ENCODE data around the gene ANXA2.

- TF ChIP-seq CTCF (conservative IDR thresholded peaks at IDR 0.05; ENCODE audit: low read depth in 2 of 2) (no peak), EZH2 (IDR thresholded peaks at IDR 0.05; ENCODE audit: low read depth, unreplicated experiment) (no peak), ZNF331 (CRISPR knock-in tag; IDR thresholded peaks at IDR 0.05; ENCODE audit: low read depth) (no peak), POLR2AphosphoS5 (IDR thresholded peaks at IDR 0.05; ENCODE audit: low read depth) (no peak), CREB1 (CRISPR knock-in tag; IDR thresholded peaks at IDR 0.05; ENCODE audit: low read depth) (no peak), JUNB (IDR thresholded peaks at IDR 0.05; ENCODE audit: unreplicated experiment) (no peak), EZH2phosphoT487 (IDR thresholded peaks at IDR 0.05; ENCODE audit: unreplicated experiment) (no peak), STAT1 (IDR thresholded peaks at IDR 0.05; ENCODE audit: unreplicated experiment) (no peak), NANOG (IDR thresholded peaks at IDR 0.05; ENCODE audit: borderline replicate concordance) (no peak)
- TF ChIP-seq, protein P1, sequence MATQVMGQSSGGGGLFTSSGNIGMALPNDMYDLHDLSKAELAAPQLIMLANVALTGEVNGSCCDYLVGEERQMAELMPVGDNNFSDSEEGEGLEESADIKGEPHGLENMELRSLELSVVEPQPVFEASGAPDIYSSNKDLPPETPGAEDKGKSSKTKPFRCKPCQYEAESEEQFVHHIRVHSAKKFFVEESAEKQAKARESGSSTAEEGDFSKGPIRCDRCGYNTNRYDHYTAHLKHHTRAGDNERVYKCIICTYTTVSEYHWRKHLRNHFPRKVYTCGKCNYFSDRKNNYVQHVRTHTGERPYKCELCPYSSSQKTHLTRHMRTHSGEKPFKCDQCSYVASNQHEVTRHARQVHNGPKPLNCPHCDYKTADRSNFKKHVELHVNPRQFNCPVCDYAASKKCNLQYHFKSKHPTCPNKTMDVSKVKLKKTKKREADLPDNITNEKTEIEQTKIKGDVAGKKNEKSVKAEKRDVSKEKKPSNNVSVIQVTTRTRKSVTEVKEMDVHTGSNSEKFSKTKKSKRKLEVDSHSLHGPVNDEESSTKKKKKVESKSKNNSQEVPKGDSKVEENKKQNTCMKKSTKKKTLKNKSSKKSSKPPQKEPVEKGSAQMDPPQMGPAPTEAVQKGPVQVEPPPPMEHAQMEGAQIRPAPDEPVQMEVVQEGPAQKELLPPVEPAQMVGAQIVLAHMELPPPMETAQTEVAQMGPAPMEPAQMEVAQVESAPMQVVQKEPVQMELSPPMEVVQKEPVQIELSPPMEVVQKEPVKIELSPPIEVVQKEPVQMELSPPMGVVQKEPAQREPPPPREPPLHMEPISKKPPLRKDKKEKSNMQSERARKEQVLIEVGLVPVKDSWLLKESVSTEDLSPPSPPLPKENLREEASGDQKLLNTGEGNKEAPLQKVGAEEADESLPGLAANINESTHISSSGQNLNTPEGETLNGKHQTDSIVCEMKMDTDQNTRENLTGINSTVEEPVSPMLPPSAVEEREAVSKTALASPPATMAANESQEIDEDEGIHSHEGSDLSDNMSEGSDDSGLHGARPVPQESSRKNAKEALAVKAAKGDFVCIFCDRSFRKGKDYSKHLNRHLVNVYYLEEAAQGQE (IDR thresholded peaks at IDR 0.05; ENCODE audit: unreplicated experiment): no peak
- TF ChIP-seq, protein P2, sequence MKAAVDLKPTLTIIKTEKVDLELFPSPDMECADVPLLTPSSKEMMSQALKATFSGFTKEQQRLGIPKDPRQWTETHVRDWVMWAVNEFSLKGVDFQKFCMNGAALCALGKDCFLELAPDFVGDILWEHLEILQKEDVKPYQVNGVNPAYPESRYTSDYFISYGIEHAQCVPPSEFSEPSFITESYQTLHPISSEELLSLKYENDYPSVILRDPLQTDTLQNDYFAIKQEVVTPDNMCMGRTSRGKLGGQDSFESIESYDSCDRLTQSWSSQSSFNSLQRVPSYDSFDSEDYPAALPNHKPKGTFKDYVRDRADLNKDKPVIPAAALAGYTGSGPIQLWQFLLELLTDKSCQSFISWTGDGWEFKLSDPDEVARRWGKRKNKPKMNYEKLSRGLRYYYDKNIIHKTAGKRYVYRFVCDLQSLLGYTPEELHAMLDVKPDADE (IDR thresholded peaks at IDR 0.05): no peak
- TF ChIP-seq, protein P3, sequence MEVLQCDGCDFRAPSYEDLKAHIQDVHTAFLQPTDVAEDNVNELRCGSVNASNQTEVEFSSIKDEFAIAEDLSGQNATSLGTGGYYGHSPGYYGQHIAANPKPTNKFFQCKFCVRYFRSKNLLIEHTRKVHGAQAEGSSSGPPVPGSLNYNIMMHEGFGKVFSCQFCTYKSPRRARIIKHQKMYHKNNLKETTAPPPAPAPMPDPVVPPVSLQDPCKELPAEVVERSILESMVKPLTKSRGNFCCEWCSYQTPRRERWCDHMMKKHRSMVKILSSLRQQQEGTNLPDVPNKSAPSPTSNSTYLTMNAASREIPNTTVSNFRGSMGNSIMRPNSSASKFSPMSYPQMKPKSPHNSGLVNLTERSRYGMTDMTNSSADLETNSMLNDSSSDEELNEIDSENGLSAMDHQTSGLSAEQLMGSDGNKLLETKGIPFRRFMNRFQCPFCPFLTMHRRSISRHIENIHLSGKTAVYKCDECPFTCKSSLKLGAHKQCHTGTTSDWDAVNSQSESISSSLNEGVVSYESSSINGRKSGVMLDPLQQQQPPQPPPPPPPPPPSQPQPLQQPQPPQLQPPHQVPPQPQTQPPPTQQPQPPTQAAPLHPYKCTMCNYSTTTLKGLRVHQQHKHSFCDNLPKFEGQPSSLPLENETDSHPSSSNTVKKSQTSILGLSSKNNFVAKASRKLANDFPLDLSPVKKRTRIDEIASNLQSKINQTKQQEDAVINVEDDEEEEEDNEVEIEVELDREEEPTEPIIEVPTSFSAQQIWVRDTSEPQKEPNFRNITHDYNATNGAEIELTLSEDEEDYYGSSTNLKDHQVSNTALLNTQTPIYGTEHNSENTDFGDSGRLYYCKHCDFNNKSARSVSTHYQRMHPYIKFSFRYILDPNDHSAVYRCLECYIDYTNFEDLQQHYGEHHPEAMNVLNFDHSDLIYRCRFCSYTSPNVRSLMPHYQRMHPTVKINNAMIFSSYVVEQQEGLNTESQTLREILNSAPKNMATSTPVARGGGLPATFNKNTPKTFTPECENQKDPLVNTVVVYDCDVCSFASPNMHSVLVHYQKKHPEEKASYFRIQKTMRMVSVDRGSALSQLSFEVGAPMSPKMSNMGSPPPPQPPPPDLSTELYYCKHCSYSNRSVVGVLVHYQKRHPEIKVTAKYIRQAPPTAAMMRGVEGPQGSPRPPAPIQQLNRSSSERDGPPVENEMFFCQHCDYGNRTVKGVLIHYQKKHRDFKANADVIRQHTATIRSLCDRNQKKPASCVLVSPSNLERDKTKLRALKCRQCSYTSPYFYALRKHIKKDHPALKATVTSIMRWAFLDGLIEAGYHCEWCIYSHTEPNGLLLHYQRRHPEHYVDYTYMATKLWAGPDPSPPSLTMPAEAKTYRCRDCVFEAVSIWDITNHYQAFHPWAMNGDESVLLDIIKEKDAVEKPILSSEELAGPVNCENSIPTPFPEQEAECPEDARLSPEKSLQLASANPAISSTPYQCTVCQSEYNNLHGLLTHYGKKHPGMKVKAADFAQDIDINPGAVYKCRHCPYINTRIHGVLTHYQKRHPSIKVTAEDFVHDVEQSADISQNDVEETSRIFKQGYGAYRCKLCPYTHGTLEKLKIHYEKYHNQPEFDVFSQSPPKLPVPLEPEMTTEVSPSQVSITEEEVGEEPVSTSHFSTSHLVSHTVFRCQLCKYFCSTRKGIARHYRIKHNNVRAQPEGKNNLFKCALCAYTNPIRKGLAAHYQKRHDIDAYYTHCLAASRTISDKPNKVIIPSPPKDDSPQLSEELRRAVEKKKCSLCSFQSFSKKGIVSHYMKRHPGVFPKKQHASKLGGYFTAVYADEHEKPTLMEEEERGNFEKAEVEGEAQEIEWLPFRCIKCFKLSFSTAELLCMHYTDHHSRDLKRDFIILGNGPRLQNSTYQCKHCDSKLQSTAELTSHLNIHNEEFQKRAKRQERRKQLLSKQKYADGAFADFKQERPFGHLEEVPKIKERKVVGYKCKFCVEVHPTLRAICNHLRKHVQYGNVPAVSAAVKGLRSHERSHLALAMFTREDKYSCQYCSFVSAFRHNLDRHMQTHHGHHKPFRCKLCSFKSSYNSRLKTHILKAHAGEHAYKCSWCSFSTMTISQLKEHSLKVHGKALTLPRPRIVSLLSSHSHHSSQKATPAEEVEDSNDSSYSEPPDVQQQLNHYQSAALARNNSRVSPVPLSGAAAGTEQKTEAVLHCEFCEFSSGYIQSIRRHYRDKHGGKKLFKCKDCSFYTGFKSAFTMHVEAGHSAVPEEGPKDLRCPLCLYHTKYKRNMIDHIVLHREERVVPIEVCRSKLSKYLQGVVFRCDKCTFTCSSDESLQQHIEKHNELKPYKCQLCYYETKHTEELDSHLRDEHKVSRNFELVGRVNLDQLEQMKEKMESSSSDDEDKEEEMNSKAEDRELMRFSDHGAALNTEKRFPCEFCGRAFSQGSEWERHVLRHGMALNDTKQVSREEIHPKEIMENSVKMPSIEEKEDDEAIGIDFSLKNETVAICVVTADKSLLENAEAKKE (CRISPR knock-in tag; IDR thresholded peaks at IDR 0.05): no peak
These were observed 35.3 kb downstream of the ANXA2 start for GRCh38 chr15:60362321-60363086.

Data from GM23338 (cell line).